ENCODE data around the gene THSD7A.

The THSD7A gene, protein sequence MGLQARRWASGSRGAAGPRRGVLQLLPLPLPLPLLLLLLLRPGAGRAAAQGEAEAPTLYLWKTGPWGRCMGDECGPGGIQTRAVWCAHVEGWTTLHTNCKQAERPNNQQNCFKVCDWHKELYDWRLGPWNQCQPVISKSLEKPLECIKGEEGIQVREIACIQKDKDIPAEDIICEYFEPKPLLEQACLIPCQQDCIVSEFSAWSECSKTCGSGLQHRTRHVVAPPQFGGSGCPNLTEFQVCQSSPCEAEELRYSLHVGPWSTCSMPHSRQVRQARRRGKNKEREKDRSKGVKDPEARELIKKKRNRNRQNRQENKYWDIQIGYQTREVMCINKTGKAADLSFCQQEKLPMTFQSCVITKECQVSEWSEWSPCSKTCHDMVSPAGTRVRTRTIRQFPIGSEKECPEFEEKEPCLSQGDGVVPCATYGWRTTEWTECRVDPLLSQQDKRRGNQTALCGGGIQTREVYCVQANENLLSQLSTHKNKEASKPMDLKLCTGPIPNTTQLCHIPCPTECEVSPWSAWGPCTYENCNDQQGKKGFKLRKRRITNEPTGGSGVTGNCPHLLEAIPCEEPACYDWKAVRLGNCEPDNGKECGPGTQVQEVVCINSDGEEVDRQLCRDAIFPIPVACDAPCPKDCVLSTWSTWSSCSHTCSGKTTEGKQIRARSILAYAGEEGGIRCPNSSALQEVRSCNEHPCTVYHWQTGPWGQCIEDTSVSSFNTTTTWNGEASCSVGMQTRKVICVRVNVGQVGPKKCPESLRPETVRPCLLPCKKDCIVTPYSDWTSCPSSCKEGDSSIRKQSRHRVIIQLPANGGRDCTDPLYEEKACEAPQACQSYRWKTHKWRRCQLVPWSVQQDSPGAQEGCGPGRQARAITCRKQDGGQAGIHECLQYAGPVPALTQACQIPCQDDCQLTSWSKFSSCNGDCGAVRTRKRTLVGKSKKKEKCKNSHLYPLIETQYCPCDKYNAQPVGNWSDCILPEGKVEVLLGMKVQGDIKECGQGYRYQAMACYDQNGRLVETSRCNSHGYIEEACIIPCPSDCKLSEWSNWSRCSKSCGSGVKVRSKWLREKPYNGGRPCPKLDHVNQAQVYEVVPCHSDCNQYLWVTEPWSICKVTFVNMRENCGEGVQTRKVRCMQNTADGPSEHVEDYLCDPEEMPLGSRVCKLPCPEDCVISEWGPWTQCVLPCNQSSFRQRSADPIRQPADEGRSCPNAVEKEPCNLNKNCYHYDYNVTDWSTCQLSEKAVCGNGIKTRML (N-terminal part only)

DNA sequence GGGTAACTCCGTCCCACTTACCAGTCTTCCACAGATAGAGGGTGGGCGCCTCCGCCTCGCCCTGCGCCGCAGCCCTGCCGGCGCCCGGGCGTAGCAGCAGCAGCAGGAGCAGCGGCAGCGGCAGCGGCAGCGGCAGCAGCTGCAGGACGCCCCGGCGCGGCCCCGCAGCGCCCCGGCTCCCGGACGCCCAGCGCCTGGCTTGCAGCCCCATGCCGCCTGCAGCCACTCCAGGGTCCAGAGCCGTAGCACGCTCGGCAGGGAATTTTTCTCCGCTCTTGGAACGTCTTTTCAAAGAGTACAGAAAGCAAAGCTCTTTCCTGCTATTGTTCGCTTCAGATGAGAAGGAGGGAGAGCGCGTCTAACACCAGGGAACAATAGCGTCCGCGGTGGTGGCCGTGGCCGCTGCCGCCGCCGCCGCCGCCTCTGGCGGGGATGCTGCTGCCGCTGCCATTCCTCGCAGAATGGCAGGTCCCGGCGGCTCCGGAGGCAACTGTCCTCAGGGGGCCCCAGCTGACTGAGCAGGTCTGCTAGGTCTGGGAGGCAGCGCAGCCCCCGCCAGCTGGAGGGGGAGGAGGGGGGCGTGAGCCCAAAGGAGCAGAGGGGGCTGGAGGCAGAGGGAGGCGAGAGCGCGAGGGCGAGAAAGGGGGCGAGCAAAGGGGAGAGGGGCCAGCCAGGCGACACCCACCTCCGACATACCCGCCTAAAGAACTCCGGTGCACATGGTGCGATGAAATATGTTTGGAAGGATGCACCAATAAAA, at the start of gene THSD7A:
TSS of gene THSD7A (minus strand) at position 463 of the 760 bp plus-strand sequence. CDS start at position 211, 252 bp downstream.
- H3K36me3 ChIP-seq (ENCODE audit: control insufficient read depth, insufficient read depth, low read length), result no peaks in the 10 kb centered on the region
- H2AFZ ChIP-seq, result peak within 1 kb of the TSS; percentile 95
- TF ChIP-seq, protein P1, sequence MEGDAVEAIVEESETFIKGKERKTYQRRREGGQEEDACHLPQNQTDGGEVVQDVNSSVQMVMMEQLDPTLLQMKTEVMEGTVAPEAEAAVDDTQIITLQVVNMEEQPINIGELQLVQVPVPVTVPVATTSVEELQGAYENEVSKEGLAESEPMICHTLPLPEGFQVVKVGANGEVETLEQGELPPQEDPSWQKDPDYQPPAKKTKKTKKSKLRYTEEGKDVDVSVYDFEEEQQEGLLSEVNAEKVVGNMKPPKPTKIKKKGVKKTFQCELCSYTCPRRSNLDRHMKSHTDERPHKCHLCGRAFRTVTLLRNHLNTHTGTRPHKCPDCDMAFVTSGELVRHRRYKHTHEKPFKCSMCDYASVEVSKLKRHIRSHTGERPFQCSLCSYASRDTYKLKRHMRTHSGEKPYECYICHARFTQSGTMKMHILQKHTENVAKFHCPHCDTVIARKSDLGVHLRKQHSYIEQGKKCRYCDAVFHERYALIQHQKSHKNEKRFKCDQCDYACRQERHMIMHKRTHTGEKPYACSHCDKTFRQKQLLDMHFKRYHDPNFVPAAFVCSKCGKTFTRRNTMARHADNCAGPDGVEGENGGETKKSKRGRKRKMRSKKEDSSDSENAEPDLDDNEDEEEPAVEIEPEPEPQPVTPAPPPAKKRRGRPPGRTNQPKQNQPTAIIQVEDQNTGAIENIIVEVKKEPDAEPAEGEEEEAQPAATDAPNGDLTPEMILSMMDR (IDR thresholded peaks at IDR 0.05), result peak; percentile 18
- peak within 1 kb of the TSS; percentile 46 for H3K9ac ChIP-seq
- peaks cover 13% of the 10 kb centered on the region for H3K79me2 ChIP-seq
- peak within 1 kb of the TSS; percentile 75 for H3K4me2 ChIP-seq (ENCODE audit: low read length)
- H3K4me1 ChIP-seq, result peaks cover 5% of the 10 kb centered on the region
- H3K4me3 ChIP-seq (ENCODE audit: low read depth, low read length), result peak within 1 kb of the TSS; percentile 57
- H3K27ac ChIP-seq, result peak within 1 kb of the TSS; percentile 79
- H3K27me3 ChIP-seq (ENCODE audit: control insufficient read depth, insufficient read depth, low read length), result no peaks in the 10 kb centered on the region
- no peaks in the 10 kb centered on the region for H3K9me3 ChIP-seq (ENCODE audit: control insufficient read depth, low read length)

DNA sequence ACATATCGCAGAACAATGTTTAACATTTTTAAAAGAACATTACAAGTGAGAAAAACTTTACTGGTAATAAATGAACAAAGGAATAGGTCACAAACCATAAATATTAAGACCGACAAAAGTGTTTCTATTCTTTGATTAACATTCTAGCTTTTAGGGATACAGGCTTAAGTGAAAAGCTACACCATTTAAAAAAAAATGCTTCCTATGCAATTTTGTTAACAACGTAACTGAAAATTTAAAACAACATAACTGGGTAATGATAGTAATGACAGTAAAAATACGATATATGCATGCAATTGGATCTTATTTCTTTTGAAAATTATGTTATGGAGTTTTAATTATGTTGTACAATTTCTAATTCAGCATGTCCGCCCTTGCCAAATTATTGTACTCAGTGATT, 49.7 kb upstream of the THSD7A start:
- no peaks in the 10 kb centered on the region for H3K9me3 ChIP-seq (ENCODE audit: control insufficient read depth, low read length)
- H3K27ac ChIP-seq, result no peak overlapping the region
- no peak overlapping the region for H2AFZ ChIP-seq
- no peaks in the 10 kb centered on the region for H3K27me3 ChIP-seq (ENCODE audit: control insufficient read depth, insufficient read depth, low read length)
- H3K79me2 ChIP-seq, result no peaks in the 10 kb centered on the region
- TF ChIP-seq, protein P1 (IDR thresholded peaks at IDR 0.05), result no peak
- no peak overlapping the region for H3K4me2 ChIP-seq (ENCODE audit: low read length)
- H3K36me3 ChIP-seq (ENCODE audit: control insufficient read depth, insufficient read depth, low read length), result no peaks in the 10 kb centered on the region
- H3K4me3 ChIP-seq (ENCODE audit: low read depth, low read length), result no peak overlapping the region
- no peaks in the 10 kb centered on the region for H3K4me1 ChIP-seq
- H3K9ac ChIP-seq, result no peak overlapping the region

DNA sequence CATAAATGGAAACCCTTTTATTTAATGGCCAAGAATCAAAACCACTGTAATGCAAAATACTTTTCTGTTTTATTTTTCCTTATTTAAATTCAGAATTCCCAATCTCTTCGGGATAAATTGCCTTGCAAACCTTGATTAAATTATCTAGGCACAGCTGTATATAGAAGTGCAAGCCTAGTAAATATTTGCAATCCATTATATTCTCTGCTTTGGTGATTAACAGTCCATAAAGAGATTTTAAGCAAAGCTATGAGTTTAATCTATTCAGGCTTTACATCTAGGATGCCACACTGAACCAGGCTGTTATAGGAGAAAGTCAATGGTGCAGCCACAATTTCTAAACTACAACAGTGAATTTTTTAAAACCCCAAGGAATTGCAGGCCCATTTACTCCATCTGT, 43.6 kb upstream of the THSD7A start:
- Histone ChIP-seq H3K4me1 (no peaks in the 10 kb centered on the region), H3K9ac (no peak overlapping the region), H3K27me3 (ENCODE audit: control insufficient read depth, insufficient read depth, low read length) (no peaks in the 10 kb centered on the region), H3K27ac (no peak overlapping the region), H3K9me3 (ENCODE audit: control insufficient read depth, low read length) (no peaks in the 10 kb centered on the region), H3K79me2 (no peaks in the 10 kb centered on the region), H3K4me2 (ENCODE audit: low read length) (no peak overlapping the region), H3K4me3 (ENCODE audit: low read depth, low read length) (no peak overlapping the region), H2AFZ (no peak overlapping the region), H3K36me3 (ENCODE audit: control insufficient read depth, insufficient read depth, low read length) (no peaks in the 10 kb centered on the region)
- TF ChIP-seq, protein P1 (IDR thresholded peaks at IDR 0.05), result no peak

DNA sequence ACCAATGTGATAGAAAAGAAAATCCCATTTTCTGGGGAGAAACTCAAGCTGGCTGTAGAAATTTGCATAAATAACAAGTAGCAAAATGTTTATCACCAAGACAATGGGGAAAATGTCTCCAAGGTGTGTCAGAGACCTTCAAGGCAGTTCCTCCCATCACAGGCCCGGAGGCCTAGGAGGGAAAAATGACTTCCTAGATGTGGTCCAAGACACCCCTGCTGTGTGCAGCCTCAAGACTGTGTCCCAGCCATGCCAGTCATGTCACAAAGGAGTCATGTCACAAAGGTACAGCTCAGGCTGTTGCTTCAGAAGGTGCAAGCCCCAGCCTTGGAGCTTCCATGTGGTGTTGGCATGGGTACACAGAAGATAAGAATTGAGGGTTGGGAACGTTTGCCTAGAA, 33.7 kb upstream of the THSD7A start:
- no peak overlapping the region for H3K27ac ChIP-seq
- TF ChIP-seq, protein P1 (IDR thresholded peaks at IDR 0.05), result no peak
- no peak overlapping the region for H3K4me3 ChIP-seq (ENCODE audit: low read depth, low read length)
- no peaks in the 10 kb centered on the region for H3K79me2 ChIP-seq
- no peaks in the 10 kb centered on the region for H3K4me1 ChIP-seq
- H3K27me3 ChIP-seq (ENCODE audit: control insufficient read depth, insufficient read depth, low read length), result no peaks in the 10 kb centered on the region
- H3K36me3 ChIP-seq (ENCODE audit: control insufficient read depth, insufficient read depth, low read length), result no peaks in the 10 kb centered on the region
- no peak overlapping the region for H3K9ac ChIP-seq
- no peaks in the 10 kb centered on the region for H3K9me3 ChIP-seq (ENCODE audit: control insufficient read depth, low read length)
- H2AFZ ChIP-seq, result no peak overlapping the region
- no peak overlapping the region for H3K4me2 ChIP-seq (ENCODE audit: low read length)

All from parathyroid adenoma (tissue), 2 donors.